ENCODE data around the gene ELOVL1. TPM values are rescaled to one million over a fixed set of nuclear protein-coding genes. Genes with fewer than 3 reads are reported as not detected.

Gene ELOVL1
- total and polyA plus RNA-seq, 2 experiments from 2014 or later, result 16.7 to 23.3 TPM

GRCh38 chr1:43339584-43340232 is 28.1 kb downstream of the ELOVL1 start:
- Histone ChIP-seq H3K4me1 (ENCODE audit: insufficient read depth) (no peaks in the 10 kb centered on the region), H3K4me3 (no peak overlapping the region), H3K4me2 (no peak overlapping the region), H3K79me2 (replicated peaks; ENCODE audit: insufficient read depth) (no peaks in the 10 kb centered on the region), H3K27me3 (ENCODE audit: insufficient read depth) (no peaks in the 10 kb centered on the region), H3K36me3 (ENCODE audit: insufficient read depth) (no peaks in the 10 kb centered on the region), H4K20me1 (replicated peaks; ENCODE audit: insufficient read depth) (no peaks in the 10 kb centered on the region), H3K27ac (ENCODE audit: low read depth) (no peak overlapping the region), H2AFZ (no peak overlapping the region), H3K9me2 (ENCODE audit: insufficient read depth) (no peaks in the 10 kb centered on the region), H3F3A (replicated peaks; ENCODE audit: low read depth) (no peaks in the 10 kb centered on the region)
- H3K4me1 Mint-ChIP-seq, result peaks cover 6% of the 10 kb centered on the region
- H3K27me3 Mint-ChIP-seq (ENCODE audit: insufficient read depth, low read depth, poor library complexity), result peaks cover 4% of the 10 kb centered on the region
- no peak overlapping the region for H3K27ac Mint-ChIP-seq
- H3K36me3 Mint-ChIP-seq (ENCODE audit: low read depth), result no peaks in the 10 kb centered on the region
- no peak for TF ChIP-seq EZH2 (IDR thresholded peaks at IDR 0.05; ENCODE audit: low read depth, unreplicated experiment)
- no peak for TF ChIP-seq POLR2AphosphoS5 (IDR thresholded peaks at IDR 0.05; ENCODE audit: low read depth)
- TF ChIP-seq ZNF331 (CRISPR knock-in tag; IDR thresholded peaks at IDR 0.05; ENCODE audit: low read depth), result no peak
- TF ChIP-seq, protein P1, sequence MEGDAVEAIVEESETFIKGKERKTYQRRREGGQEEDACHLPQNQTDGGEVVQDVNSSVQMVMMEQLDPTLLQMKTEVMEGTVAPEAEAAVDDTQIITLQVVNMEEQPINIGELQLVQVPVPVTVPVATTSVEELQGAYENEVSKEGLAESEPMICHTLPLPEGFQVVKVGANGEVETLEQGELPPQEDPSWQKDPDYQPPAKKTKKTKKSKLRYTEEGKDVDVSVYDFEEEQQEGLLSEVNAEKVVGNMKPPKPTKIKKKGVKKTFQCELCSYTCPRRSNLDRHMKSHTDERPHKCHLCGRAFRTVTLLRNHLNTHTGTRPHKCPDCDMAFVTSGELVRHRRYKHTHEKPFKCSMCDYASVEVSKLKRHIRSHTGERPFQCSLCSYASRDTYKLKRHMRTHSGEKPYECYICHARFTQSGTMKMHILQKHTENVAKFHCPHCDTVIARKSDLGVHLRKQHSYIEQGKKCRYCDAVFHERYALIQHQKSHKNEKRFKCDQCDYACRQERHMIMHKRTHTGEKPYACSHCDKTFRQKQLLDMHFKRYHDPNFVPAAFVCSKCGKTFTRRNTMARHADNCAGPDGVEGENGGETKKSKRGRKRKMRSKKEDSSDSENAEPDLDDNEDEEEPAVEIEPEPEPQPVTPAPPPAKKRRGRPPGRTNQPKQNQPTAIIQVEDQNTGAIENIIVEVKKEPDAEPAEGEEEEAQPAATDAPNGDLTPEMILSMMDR (conservative IDR thresholded peaks at IDR 0.05; ENCODE audit: low read depth in 2 of 2), result no peak
- no peak for TF ChIP-seq JUNB (IDR thresholded peaks at IDR 0.05; ENCODE audit: unreplicated experiment)
- no peak for TF ChIP-seq ZNF114 (CRISPR knock-in tag; IDR thresholded peaks at IDR 0.05)
- TF ChIP-seq, protein P2, sequence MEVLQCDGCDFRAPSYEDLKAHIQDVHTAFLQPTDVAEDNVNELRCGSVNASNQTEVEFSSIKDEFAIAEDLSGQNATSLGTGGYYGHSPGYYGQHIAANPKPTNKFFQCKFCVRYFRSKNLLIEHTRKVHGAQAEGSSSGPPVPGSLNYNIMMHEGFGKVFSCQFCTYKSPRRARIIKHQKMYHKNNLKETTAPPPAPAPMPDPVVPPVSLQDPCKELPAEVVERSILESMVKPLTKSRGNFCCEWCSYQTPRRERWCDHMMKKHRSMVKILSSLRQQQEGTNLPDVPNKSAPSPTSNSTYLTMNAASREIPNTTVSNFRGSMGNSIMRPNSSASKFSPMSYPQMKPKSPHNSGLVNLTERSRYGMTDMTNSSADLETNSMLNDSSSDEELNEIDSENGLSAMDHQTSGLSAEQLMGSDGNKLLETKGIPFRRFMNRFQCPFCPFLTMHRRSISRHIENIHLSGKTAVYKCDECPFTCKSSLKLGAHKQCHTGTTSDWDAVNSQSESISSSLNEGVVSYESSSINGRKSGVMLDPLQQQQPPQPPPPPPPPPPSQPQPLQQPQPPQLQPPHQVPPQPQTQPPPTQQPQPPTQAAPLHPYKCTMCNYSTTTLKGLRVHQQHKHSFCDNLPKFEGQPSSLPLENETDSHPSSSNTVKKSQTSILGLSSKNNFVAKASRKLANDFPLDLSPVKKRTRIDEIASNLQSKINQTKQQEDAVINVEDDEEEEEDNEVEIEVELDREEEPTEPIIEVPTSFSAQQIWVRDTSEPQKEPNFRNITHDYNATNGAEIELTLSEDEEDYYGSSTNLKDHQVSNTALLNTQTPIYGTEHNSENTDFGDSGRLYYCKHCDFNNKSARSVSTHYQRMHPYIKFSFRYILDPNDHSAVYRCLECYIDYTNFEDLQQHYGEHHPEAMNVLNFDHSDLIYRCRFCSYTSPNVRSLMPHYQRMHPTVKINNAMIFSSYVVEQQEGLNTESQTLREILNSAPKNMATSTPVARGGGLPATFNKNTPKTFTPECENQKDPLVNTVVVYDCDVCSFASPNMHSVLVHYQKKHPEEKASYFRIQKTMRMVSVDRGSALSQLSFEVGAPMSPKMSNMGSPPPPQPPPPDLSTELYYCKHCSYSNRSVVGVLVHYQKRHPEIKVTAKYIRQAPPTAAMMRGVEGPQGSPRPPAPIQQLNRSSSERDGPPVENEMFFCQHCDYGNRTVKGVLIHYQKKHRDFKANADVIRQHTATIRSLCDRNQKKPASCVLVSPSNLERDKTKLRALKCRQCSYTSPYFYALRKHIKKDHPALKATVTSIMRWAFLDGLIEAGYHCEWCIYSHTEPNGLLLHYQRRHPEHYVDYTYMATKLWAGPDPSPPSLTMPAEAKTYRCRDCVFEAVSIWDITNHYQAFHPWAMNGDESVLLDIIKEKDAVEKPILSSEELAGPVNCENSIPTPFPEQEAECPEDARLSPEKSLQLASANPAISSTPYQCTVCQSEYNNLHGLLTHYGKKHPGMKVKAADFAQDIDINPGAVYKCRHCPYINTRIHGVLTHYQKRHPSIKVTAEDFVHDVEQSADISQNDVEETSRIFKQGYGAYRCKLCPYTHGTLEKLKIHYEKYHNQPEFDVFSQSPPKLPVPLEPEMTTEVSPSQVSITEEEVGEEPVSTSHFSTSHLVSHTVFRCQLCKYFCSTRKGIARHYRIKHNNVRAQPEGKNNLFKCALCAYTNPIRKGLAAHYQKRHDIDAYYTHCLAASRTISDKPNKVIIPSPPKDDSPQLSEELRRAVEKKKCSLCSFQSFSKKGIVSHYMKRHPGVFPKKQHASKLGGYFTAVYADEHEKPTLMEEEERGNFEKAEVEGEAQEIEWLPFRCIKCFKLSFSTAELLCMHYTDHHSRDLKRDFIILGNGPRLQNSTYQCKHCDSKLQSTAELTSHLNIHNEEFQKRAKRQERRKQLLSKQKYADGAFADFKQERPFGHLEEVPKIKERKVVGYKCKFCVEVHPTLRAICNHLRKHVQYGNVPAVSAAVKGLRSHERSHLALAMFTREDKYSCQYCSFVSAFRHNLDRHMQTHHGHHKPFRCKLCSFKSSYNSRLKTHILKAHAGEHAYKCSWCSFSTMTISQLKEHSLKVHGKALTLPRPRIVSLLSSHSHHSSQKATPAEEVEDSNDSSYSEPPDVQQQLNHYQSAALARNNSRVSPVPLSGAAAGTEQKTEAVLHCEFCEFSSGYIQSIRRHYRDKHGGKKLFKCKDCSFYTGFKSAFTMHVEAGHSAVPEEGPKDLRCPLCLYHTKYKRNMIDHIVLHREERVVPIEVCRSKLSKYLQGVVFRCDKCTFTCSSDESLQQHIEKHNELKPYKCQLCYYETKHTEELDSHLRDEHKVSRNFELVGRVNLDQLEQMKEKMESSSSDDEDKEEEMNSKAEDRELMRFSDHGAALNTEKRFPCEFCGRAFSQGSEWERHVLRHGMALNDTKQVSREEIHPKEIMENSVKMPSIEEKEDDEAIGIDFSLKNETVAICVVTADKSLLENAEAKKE (CRISPR knock-in tag; IDR thresholded peaks at IDR 0.05), result no peak
- no peak for TF ChIP-seq CREB1 (CRISPR knock-in tag; IDR thresholded peaks at IDR 0.05; ENCODE audit: low read depth)
- no peak for TF ChIP-seq STAT1 (IDR thresholded peaks at IDR 0.05; ENCODE audit: unreplicated experiment)
- TF ChIP-seq, protein P3, sequence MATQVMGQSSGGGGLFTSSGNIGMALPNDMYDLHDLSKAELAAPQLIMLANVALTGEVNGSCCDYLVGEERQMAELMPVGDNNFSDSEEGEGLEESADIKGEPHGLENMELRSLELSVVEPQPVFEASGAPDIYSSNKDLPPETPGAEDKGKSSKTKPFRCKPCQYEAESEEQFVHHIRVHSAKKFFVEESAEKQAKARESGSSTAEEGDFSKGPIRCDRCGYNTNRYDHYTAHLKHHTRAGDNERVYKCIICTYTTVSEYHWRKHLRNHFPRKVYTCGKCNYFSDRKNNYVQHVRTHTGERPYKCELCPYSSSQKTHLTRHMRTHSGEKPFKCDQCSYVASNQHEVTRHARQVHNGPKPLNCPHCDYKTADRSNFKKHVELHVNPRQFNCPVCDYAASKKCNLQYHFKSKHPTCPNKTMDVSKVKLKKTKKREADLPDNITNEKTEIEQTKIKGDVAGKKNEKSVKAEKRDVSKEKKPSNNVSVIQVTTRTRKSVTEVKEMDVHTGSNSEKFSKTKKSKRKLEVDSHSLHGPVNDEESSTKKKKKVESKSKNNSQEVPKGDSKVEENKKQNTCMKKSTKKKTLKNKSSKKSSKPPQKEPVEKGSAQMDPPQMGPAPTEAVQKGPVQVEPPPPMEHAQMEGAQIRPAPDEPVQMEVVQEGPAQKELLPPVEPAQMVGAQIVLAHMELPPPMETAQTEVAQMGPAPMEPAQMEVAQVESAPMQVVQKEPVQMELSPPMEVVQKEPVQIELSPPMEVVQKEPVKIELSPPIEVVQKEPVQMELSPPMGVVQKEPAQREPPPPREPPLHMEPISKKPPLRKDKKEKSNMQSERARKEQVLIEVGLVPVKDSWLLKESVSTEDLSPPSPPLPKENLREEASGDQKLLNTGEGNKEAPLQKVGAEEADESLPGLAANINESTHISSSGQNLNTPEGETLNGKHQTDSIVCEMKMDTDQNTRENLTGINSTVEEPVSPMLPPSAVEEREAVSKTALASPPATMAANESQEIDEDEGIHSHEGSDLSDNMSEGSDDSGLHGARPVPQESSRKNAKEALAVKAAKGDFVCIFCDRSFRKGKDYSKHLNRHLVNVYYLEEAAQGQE (IDR thresholded peaks at IDR 0.05; ENCODE audit: unreplicated experiment), result no peak
- TF ChIP-seq ETS1 (IDR thresholded peaks at IDR 0.05), result no peak
- TF ChIP-seq EZH2phosphoT487 (IDR thresholded peaks at IDR 0.05; ENCODE audit: unreplicated experiment), result no peak
- TF ChIP-seq NANOG (IDR thresholded peaks at IDR 0.05; ENCODE audit: borderline replicate concordance), result no peak
- DNase-seq (ENCODE audit: low spot score), result no peak
- no peak overlapping the region for H3K4me3 Mint-ChIP-seq
- ATAC-seq, result no peak
- H3K9me3 Mint-ChIP-seq, result no peaks in the 10 kb centered on the region; the same call in 2 of the 3 replicates

Data from GM23338 (cell line).